Neural progenitor cell (in vitro differentiated cells): ENCODE measurements around the gene FOXK2. TPM values are rescaled to one million over a fixed set of nuclear protein-coding genes. Genes with fewer than 3 reads are reported as not detected.

ENCODE experiments used
- DNase-seq: peaks from one replicate; pipeline ENCODE4 v3.0.0-alpha.2; 2016; ENCODE audit warnings: low spot score
- H2AFZ ChIP-seq: fragments of 200-600 bp; sonication (generic); replicated peaks from 2 replicates; pipeline ENCODE4 v1.6.1; 2016; ENCODE audit warnings: antibody characterized with exemption
- H3F3A ChIP-seq: fragments of 200-600 bp; sonication (generic); 2 replicates; pipeline ENCODE4 v1.6.1; 2016; ENCODE audit warnings: antibody characterized with exemption, low read depth
- H3K27ac ChIP-seq: fragments of 200-600 bp; sonication (generic); 2 replicates; pipeline ENCODE4 v1.5.1; 2016; ENCODE audit warnings: mild to moderate bottlenecking
- H3K27me3 ChIP-seq: fragments of 200-600 bp; sonication (generic); 2 replicates; pipeline ENCODE4 v1.6.1; 2016; ENCODE audit warnings: mild to moderate bottlenecking, moderate library complexity
- H3K36me3 ChIP-seq: fragments of 200-600 bp; sonication (generic); 2 replicates; pipeline ENCODE4 v1.5.1; 2016
- H3K4me1 ChIP-seq: fragments of 200-600 bp; sonication (generic); 2 replicates; pipeline ENCODE4 v1.6.1; 2016; ENCODE audit warnings: mixed run types
- H3K4me2 ChIP-seq: fragments of 200-600 bp; sonication (generic); 2 replicates; pipeline ENCODE4 v1.6.1; 2016
- H3K4me3 ChIP-seq: fragments of 200-600 bp; sonication (generic); 2 replicates; pipeline ENCODE4 v1.5.1; 2016
- H3K79me2 ChIP-seq: fragments of 200-600 bp; sonication (generic); 2 replicates; pipeline ENCODE4 v1.6.1; 2016; ENCODE audit warnings: low read depth
- H3K9ac ChIP-seq: fragments of 200-600 bp; sonication (generic); 2 replicates; pipeline ENCODE4 v1.6.1; 2016
- H3K9me3 ChIP-seq: fragments of 200-600 bp; sonication (generic); 2 replicates; pipeline ENCODE4 v1.5.1; 2016; ENCODE audit warnings: low read depth
- H4K20me1 ChIP-seq: fragments of 200-600 bp; sonication (generic); 2 replicates; pipeline ENCODE4 v1.6.1; 2016; ENCODE audit warnings: low read depth
- H3K27ac Mint-ChIP-seq: 3 replicates; pipeline ENCODE4 v1.8.0; 2021; ENCODE audit warnings: mixed read lengths
- H3K27me3 Mint-ChIP-seq: 2 replicates; pipeline ENCODE4 v1.8.0; 2022; ENCODE audit warnings: low read depth, mild to moderate bottlenecking, inconsistent platforms, moderate library complexity, mixed read lengths; ENCODE audit not compliant: insufficient read depth
- H3K36me3 Mint-ChIP-seq: 3 replicates; pipeline ENCODE4 v1.8.0; 2021; ENCODE audit warnings: mixed read lengths
- H3K4me1 Mint-ChIP-seq: 3 replicates; pipeline ENCODE4 v1.8.0; 2021; ENCODE audit warnings: mixed read lengths
- H3K4me3 Mint-ChIP-seq: 3 replicates; pipeline ENCODE4 v1.8.0; 2021; ENCODE audit warnings: mild to moderate bottlenecking, moderate library complexity, mixed read lengths
- H3K9me3 Mint-ChIP-seq: 3 replicates; pipeline ENCODE4 v1.8.0; 2020; ENCODE audit warnings: mixed read lengths
- EZH2 ChIP-seq: fragments of 200-600 bp; sonication (generic); IDR thresholded peaks from 2 replicates; pipeline ENCODE4 v1.6.1; 2017; ENCODE audit warnings: antibody characterized with exemption, mild to moderate bottlenecking, moderate library complexity
- EZH2phosphoT487 ChIP-seq: fragments of 200-600 bp; sonication (generic); IDR thresholded peaks from 2 replicates; pipeline ENCODE4 v1.6.1; 2017; ENCODE audit warnings: antibody characterized with exemption
- total RNA-seq: library from RNA; depleted of rRNA; stranded (reverse); fragments of >200 nt; gene quantifications from 2 replicates; pipeline ENCODE4 v1.2.3, GENCODE V29; 2015; ENCODE audit warnings: low replicate concordance
- TF ChIP-seq, protein P1 (sequence below): fragments of 200-600 bp; sonication (generic); IDR thresholded peaks from 2 replicates; pipeline ENCODE4 v1.5.1; 2017; ENCODE audit warnings: antibody characterized with exemption, mild to moderate bottlenecking

FOXK2 gene
- total RNA-seq, 1 donor from 2014 or later = 28.1 TPM

DNA sequence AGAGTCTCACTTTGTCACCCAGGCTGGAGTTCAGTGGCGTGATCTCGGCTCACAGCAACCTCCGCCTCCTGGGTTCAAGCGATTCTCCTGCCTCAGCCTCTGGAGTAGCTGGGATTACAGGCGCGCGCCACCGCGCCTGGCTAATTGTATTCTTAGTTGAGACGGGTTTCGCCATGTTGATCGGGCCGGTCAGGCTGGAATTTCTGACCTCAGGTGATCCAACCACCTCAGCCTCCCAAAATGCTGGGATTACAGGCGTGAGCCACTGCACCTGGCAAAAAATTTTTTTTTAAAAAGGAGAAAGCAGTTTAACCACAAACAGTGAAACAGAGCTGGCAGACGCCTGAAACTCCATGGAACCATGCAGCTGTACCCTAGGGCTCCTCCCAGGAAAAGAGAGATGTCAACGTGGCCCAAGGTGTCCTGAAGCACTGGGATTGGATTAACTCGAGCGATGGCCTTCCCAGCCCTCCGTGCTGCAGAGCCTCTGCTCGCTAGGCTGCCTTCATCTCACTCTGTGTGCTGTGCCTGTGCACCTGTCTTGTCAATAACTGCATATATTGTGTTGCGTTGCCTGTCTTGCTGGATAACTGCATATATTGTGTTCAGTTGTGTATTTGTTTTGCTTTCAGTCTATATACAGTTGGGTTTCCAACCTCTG, 29.6 kb upstream of the FOXK2 start:
- Histone ChIP-seq H3K79me2 (no peaks in the 10 kb centered on the region), H3K4me1 (no peaks in the 10 kb centered on the region), H3K27ac (no peak overlapping the region), H3K9ac (no peak overlapping the region), H3K27me3 (no peaks in the 10 kb centered on the region), H2AFZ (no peak overlapping the region), H3K4me2 (no peak overlapping the region), H3K4me3 (no peak overlapping the region), H3K36me3 (no peaks in the 10 kb centered on the region), H3F3A (peaks cover 9% of the 10 kb centered on the region), H4K20me1 (peaks cover 9% of the 10 kb centered on the region), H3K9me3 (no peaks in the 10 kb centered on the region)
- H3K27ac Mint-ChIP-seq = no peak overlapping the region
- H3K36me3 Mint-ChIP-seq = peaks cover 22% of the 10 kb centered on the region
- TF ChIP-seq EZH2phosphoT487 (no peak), EZH2 (no peak)
- TF ChIP-seq, protein P1, sequence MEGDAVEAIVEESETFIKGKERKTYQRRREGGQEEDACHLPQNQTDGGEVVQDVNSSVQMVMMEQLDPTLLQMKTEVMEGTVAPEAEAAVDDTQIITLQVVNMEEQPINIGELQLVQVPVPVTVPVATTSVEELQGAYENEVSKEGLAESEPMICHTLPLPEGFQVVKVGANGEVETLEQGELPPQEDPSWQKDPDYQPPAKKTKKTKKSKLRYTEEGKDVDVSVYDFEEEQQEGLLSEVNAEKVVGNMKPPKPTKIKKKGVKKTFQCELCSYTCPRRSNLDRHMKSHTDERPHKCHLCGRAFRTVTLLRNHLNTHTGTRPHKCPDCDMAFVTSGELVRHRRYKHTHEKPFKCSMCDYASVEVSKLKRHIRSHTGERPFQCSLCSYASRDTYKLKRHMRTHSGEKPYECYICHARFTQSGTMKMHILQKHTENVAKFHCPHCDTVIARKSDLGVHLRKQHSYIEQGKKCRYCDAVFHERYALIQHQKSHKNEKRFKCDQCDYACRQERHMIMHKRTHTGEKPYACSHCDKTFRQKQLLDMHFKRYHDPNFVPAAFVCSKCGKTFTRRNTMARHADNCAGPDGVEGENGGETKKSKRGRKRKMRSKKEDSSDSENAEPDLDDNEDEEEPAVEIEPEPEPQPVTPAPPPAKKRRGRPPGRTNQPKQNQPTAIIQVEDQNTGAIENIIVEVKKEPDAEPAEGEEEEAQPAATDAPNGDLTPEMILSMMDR = no peak
- H3K4me3 Mint-ChIP-seq = no peak overlapping the region
- no peak for DNase-seq
- peaks cover 14% of the 10 kb centered on the region for H3K27me3 Mint-ChIP-seq
- H3K4me1 Mint-ChIP-seq = peaks cover 12% of the 10 kb centered on the region
- H3K9me3 Mint-ChIP-seq = peaks cover 6% of the 10 kb centered on the region

GRCh38 chr17:82490512-82491195, 28.9 kb upstream of the FOXK2 start:
- H3K36me3 ChIP-seq = no peaks in the 10 kb centered on the region
- no peak overlapping the region for H3K27ac ChIP-seq
- Mint-ChIP-seq H3K4me1 (peaks cover 12% of the 10 kb centered on the region), H3K27ac (no peak overlapping the region), H3K9me3 (peaks cover 6% of the 10 kb centered on the region), H3K36me3 (peaks cover 19% of the 10 kb centered on the region), H3K4me3 (no peak overlapping the region), H3K27me3 (peaks cover 16% of the 10 kb centered on the region)
- no peak overlapping the region for H2AFZ ChIP-seq
- no peaks in the 10 kb centered on the region for H3K9me3 ChIP-seq
- TF ChIP-seq EZH2phosphoT487 = no peak
- TF ChIP-seq, protein P1 = no peak
- no peak for TF ChIP-seq EZH2
- no peak overlapping the region for H3K4me2 ChIP-seq
- H3K79me2 ChIP-seq = no peaks in the 10 kb centered on the region
- peaks cover 3% of the 10 kb centered on the region for H3K27me3 ChIP-seq
- no peak overlapping the region for H3K4me3 ChIP-seq
- DNase-seq = no peak
- peaks cover 9% of the 10 kb centered on the region for H4K20me1 ChIP-seq
- H3K9ac ChIP-seq = no peak overlapping the region
- H3K4me1 ChIP-seq = no peaks in the 10 kb centered on the region
- H3F3A ChIP-seq = peaks cover 16% of the 10 kb centered on the region

GRCh38 chr17:82491196-82491530, 28.4 kb upstream of the FOXK2 start:
- H3K27ac Mint-ChIP-seq = no peak overlapping the region

More at GRCh38 chr17:82491196-82491530, 28.4 kb upstream of the FOXK2 start:
- TF ChIP-seq EZH2 (no peak), EZH2phosphoT487 (no peak)
- TF ChIP-seq, protein P1 = no peak
- H3K4me3 Mint-ChIP-seq = peak overlapping the region; percentile 60
- peaks cover 16% of the 10 kb centered on the region for H3K27me3 Mint-ChIP-seq
- Histone ChIP-seq H2AFZ (no peak overlapping the region), H4K20me1 (peaks cover 9% of the 10 kb centered on the region), H3K9ac (no peak overlapping the region), H3K79me2 (no peaks in the 10 kb centered on the region), H3K27ac (no peak overlapping the region), H3K36me3 (no peaks in the 10 kb centered on the region), H3K4me1 (no peaks in the 10 kb centered on the region), H3K27me3 (peaks cover 8% of the 10 kb centered on the region), H3K4me2 (no peak overlapping the region), H3F3A (peaks cover 21% of the 10 kb centered on the region), H3K4me3 (no peak overlapping the region), H3K9me3 (no peaks in the 10 kb centered on the region)
- H3K4me1 Mint-ChIP-seq = peaks cover 12% of the 10 kb centered on the region
- no peak for DNase-seq
- H3K9me3 Mint-ChIP-seq = peaks cover 6% of the 10 kb centered on the region
- H3K36me3 Mint-ChIP-seq = peaks cover 18% of the 10 kb centered on the region
